Choroid plexus epithelial cell (primary cell): Measurements from ENCODE around the gene HCAR3.
A peak's percentile ranks its signal among the peaks of the same experiment; 100 is the strongest.
"Not testable (repeated sequence)": the region's sequence is repeated elsewhere in the genome, so short reads cannot be mapped to it uniquely, and the experiment has no call there.

Source experiments
- DNase-seq: peaks from one replicate; pipeline ENCODE4 v3.0.0-alpha.2; 2010; ENCODE audit warnings: low read depth
- H3K4me3 ChIP-seq: 2 replicates; pipeline ENCODE4 v1.5.1; 2011; ENCODE audit warnings: low read depth, mild to moderate bottlenecking, control low read depth, low read length, moderate library complexity
- CTCF ChIP-seq: conservative IDR thresholded peaks from 2 replicates; pipeline ENCODE4 v1.5.1; 2011; ENCODE audit warnings: low read depth, mild to moderate bottlenecking, control low read depth, inconsistent platforms, low read length, moderate library complexity

HCAR3 gene

GRCh38 chr12:122688291-122688690 is 28.3 kb downstream of the HCAR3 start:
- no peak for DNase-seq
- TF ChIP-seq CTCF: no peak
- no peak overlapping the region for H3K4me3 ChIP-seq

DNA sequence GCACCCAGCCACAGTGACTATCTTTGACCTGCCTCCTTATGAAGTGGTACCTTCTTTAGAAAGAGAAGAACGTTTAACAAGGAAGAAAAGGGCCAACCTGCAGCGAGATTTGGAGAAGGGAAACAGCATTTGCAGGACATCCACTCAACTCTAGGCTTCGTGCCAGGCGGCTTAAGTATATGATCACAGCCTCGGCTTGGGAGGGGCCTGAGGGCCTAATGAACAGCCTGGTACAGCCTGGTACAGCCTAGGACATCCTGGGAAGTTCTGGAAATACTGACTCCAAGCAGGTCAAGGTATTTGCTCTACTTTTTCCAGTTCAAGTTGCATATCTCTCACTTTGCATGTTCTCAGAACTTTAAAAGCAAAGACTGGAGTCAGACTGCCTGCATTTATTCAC is 29.5 kb downstream of the HCAR3 start:
- peak; percentile 69 for DNase-seq
- TF ChIP-seq CTCF: no peak
- no peak overlapping the region for H3K4me3 ChIP-seq

- DNase-seq: no peak
- no peak overlapping the region for H3K4me3 ChIP-seq
- no peak for TF ChIP-seq CTCF
Measured at GRCh38 chr12:122686538-122686937, 30.1 kb downstream of the HCAR3 start.

GRCh38 chr12:122684297-122684813 is 32.3 kb downstream of the HCAR3 start:
- no peak overlapping the region for H3K4me3 ChIP-seq
- DNase-seq: no peak
- no peak for TF ChIP-seq CTCF

- H3K4me3 ChIP-seq: no peak overlapping the region
- no peak for TF ChIP-seq CTCF
- DNase-seq: peak; percentile 76
Measured at GRCh38 chr12:122681814-122682213, 34.8 kb downstream of the HCAR3 start.

DNA sequence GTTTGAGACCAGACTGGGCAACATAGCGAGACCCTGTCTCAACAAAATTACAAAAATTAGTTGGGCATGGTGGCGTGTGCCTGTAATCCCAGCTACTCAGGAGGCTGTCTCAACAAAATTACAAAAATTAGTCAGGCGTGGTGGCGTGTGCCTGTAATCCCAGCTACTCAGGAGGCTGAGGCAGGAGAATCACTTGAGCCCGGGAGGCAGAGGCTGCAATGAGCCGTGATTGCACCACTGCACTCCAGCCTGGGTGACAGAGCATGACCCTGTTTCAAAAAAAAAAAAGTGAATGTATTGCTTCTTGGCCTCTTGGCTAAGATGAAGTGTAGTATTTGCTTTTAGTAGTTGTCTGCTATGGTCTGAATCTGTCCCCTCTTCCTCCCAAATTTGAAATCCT is 35.6 kb downstream of the HCAR3 start:
- H3K4me3 ChIP-seq, DNase-seq: not testable (repeated sequence)

DNA sequence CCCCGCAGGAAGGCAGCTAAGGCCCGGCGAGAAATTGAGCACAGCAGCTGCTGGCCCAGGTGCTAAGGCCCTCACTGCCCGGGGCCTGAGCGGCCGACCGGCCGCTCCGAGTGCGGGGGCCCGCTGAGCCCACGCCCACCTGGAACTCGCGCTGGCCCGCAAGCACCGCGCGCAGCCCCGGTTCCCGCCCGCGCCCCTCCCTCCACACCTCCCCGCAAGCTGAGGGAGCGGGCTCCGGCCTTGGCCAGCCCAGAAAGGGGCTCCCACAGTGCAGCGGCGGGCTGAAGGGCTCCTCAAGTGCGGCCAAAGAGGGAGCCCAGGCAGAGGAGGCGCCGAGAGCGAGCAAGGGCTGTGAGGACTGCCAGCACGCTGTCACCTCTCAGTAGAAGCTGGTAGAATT is 39.8 kb downstream of the HCAR3 start:
- DNase-seq, H3K4me3 ChIP-seq: not testable (repeated sequence)

GRCh38 chr12:122676015-122676414 is 40.6 kb downstream of the HCAR3 start:
- H3K4me3 ChIP-seq, DNase-seq: not testable (repeated sequence)

GRCh38 chr12:122672515-122672914 is 44.1 kb downstream of the HCAR3 start:
- no peak overlapping the region for H3K4me3 ChIP-seq
- DNase-seq: no peak
- TF ChIP-seq CTCF: no peak
